MV-4-11 (cell line): ENCODE data around the gene PDCD7.
"Not testable (repeated sequence)": the region's sequence is repeated elsewhere in the genome, so short reads cannot be mapped to it uniquely, and the experiment has no call there.

Source experiments
- DNase-seq: peaks from one replicate; lab custom pipeline; 2025; lab: John Stamatoyannopoulos, UW

The PDCD7 gene

DNA sequence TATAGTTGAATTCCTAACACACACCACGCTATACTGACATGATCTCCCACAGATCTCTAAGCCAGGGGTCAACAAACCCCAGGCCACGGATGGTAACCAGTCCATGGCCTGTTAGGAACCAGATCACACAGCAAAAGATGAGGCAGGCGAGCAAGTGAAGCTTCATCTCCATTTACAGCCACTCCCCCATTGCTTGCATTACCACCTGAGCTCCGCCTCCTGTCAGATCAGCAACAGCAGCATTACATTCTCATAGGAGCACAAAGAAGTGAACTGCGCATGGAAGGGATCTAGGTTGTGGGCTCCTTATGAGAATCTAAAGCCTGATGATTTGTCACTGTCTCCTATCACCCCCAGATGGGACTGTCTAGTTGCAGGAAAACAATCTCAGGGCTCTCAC is 2.7 kb downstream of the PDCD7 start:
- no peak for DNase-seq

DNA sequence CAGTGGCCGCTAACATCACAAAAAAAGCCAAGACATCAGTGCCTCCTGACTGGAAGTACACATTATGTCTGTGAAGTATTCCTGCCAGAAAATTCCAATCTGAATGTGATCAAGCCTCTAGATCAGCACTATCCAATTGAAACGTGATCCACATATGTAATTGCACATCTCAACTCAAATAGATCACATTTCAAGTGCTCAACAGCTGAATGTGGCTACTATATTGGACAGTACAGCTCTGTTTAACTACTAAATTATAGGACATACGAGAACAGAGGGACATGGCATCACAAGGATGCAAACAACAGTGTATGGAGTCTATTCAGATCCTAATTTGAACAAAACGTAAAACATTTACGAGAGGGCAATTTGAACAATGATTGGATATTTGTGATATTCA is 18.1 kb downstream of the PDCD7 start:
- no peak for DNase-seq

- no peak for DNase-seq
These were observed 18.5 kb downstream of the PDCD7 start, which contains the start of gene UBAP1L for GRCh38 chr15:65115086-65115485. UBAP1L (minus strand) TSS chr15:65115200; CDS start chr15:65106215, 8,985 bp downstream.

DNA sequence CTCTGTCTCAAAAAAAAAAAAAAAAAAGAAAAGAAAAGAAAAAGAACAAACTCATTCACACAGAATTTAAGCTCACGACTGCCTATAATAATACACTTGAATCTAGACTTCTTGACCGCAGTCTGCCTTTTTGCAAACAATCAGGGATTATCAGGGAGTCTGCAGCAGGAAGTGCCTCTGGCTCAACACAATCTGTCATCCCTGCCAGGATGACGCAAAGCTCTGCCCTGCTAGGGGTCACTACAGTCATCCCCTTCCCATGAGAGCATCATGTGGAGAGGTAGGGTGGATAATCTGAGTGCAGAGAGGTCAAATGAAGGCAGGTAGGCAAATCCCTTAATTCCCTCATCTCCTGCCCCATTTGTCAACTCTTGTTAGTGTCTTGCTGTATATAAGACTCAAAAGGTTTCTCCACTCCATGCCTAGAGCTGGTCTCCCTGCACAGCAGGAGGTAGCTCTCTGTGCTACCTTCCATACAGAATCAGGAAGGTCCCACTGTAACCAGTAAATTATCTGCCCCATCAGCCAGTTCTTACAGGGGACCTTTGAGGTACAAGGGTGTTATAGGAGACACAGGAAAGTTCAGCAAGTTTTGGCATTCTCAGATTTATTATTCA is 22.8 kb downstream of the PDCD7 start:
- no peak for DNase-seq

GRCh38 chr15:65106011-65106590 is 27.5 kb downstream of the PDCD7 start:
- no peak for DNase-seq

- DNase-seq = no peak
These were observed 28.6 kb downstream of the PDCD7 start for GRCh38 chr15:65105038-65105437.

- no peak for DNase-seq
These were observed 30.7 kb downstream of the PDCD7 start for GRCh38 chr15:65102912-65103311.

- no peak for DNase-seq
These were observed 31.5 kb downstream of the PDCD7 start for GRCh38 chr15:65101891-65102708.

DNA sequence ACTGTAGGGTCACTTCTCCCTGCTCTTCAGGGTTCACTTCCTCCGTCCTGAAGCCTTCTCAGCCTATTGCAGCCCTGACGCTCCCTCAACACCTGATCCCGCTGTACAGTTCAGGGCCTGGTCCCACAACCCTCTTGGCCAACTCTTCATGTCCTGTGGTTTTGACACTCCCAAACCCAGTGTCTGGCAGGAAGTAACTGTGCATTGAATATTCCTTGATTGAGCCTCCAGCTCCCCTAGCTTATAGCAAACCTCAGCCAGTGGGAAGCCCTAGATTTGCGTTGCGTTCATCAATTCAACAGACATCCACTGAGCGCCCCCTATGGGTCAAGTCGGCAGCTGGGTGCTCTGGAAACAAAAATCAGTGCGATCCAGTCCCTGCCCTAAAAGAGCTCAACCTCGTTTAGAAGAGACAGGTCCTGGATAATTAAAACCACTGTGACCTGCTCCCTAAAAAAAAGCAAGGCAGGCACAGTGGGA is 32.2 kb downstream of the PDCD7 start:
- peak; percentile 100 for DNase-seq

GRCh38 chr15:65100442-65100841 is 33.2 kb downstream of the PDCD7 start:
- no peak for DNase-seq

DNA sequence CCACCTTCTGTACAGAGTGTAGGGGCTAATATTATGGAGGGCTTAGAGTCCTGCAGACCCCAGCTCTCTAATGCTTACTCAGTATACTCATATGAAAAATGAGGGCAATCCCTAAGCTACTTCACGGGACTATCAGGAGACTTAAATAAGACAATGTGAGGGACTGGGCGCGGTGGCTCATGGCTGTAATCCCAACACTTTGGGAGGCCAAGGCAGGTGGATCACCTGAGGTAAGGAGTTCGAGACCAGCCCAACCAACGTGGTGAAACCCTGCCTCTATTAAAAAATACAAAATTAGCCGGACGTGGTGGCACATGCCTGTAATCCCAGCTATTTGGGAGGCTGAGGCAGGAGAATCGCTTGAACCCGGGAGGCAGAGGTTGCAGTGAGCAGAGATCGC is 33.8 kb downstream of the PDCD7 start:
- not testable (repeated sequence) for DNase-seq

DNA sequence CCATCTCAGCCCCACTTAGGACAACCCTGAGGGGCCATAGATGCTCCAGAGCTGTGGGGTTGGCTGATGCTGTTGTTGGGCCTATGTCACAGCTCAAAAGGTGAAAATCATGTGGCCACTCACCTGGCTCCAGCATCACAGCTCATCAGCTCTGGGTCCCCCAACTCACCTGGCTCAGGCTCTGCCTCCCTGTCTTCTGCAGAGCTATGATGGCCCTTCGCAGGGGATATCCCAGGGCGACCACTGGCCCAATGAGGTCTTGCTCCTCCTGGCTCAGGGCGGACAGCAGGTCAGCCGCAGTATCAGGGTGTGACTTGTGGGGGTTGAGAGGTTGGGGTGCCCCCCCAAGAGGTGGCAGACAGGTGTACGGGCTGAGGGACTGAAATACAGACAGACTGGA is 34.3 kb downstream of the PDCD7 start:
- no peak for DNase-seq

DNA sequence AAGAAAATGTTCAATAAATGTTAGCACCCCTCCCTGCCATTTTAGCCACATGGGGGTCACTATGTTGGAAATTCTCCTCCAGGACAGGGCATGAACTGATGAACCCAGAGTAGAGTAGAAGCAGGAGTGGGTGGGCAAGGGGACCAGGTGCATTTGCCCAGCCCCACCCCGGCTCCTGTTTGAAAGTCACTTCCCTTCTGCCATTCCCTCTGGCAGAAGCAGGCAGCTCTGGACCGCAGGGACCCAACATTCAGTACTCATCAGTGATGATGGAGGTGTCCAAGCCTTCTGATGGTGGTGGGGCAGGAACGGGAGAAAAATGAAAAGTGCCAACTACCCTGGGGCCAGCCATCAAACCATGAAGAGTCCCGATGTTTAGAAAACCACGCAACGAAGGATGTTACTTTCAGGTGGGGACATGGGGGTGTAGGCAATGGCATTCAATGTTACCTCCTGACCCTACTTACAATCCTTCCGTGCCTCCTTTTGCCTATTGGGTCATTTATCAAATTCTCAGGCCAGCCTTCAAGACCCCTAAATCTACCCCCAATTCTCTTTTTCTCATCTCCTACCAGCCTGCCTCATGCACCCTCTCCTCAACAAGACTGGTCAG is 35.9 kb downstream of the PDCD7 start:
- DNase-seq = no peak

DNA sequence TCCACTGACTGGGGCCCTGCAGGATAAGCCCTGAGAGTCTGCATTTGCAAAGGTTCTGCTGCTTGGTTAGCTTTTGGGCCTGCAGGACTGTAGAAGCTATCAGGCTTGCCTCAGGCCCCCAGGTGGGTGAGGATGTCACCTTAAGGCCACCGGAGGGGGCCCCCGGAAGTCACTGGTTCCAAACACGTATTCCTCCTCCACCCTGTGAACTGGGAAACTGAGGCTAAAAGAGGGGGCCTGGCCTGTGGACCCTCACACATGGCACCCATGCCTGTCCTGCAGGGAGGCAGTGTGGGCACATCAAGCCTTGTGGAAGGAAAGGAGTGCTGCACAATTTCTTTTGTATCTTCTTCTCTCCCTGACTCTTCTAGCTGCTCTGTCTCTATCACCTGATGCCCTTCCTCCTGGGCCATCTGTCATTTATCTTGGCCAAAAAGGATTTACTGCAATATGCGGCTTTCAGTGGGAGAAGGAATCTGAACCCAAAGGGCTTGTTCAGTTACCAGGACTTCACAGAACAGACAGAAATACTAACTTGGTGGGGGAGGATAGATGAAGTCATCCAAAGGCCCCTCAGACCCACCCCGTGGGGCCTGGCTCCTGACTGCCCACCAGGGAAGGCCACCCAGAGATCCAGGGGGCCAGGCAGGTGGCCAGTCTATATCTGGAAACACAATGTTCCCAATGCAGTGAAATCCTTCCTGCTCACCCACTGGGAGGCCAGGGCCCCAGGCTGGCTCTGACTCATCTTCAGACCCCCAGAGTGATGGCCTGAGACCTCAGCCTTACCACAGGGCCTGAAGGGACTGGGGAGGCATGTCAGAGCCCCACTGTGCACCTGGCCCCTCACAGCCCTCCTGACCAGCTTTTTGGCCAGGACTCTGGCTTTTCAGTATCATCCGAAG is 36.9 kb downstream of the PDCD7 start:
- no peak for DNase-seq

- DNase-seq = no peak
These were observed 37.9 kb downstream of the PDCD7 start for GRCh38 chr15:65095747-65096104.

GRCh38 chr15:65095011-65095746 is 38.4 kb downstream of the PDCD7 start:
- no peak for DNase-seq

DNA sequence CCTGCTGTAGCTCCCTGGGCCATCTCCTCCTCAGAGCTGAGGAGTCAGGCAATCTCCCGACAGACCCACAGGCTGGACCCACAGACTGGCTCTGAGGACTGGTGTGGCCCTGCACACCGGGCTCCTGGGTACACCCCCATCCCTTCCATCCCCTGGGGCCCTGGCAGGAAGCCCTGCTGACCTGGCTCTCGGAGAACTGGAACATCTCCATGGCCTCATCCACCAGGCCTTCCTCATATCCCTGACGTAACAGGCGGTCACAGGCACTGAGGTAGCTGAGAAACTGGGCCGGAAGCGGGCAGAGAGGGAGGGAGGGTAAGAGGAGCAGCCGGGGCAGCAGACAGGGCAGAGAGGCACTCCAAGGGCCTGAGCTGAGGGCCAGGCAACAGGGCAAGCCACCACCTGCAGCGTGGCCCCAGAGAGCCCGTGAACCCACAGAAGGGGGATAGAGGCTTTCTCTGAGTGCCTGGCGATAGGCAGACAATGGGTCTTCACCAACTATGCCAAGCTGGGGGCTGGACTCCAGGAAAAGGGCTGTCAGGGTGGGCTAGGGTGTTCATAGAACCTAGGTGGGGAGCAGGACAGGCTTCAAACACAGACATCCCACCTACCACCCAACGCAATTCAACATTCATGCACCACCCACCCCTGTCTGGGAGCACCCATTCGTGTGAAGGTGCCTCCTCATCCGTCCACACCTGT is 39.2 kb downstream of the PDCD7 start:
- DNase-seq = no peak

DNA sequence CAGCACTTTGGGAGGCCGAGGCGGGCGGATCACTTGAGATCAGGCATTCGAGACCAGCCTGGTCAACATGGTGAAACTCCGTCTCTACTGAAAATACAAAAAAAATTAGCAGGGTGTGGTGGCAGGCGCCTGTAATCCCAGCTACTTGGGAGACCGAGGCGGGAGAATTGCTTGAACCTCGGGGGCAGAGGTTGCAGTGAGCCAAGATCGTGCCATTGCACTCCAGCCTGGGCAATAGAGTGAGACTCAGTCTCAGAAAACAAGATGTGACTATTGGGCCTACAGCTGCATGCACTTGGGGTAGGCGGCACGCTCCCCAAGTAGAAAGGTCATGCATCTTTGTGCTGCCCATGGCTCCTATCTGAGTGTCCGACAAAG is 39.8 kb downstream of the PDCD7 start:
- DNase-seq = not testable (repeated sequence)

DNA sequence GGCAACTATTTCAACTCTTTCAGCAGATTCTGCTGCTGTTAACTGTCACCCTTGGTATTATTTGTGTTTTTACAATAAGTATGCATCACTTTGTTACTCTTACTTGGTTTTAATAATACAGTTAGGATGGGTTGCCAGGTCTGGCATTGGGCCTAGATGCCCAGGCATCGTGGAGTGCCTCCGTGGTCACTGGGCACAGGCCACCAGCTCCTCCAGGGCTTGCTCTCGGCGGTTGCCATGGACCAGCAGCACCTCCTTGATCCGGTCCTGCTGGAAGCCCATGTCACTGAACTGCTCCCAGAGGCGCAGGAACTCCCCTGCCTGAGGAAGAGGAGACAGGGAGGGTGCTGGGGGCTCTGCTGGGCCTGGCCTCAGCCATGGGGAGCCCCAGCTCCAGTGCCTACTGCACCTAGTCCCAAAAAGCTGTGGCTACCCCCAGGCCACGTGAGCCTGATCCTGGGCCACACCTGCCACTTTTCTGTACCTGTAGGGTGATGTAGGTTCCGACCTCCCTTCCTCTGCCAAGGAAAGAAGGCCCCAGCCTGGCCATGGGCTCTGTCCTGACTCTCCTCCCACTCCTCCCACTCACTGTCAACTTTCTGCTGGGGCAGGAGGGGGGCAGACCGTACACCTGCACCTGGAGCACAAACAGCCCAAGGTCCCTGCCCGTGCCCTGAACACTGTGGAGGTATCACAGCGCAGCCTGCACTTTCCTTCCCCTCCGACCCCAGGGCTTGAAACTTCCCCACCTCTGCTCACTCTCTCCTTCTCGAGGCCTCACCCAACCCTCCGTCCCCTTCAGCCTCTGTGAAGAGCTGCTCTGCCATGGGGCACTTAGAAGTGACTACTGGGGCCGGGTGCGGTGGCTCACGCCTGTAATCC is 40.5 kb downstream of the PDCD7 start:
- DNase-seq = no peak
